HG03354 (cell line): Measurements from ENCODE around the gene NEK10.

Experiments used
- ATAC-seq: cut with Tn5 transposase; IDR thresholded peaks from one replicate; pipeline ENCODE4 v1.9.1; 2021; ENCODE audit warnings: mild to moderate bottlenecking; ENCODE audit not compliant: unreplicated experiment, poor library complexity, severe bottlenecking

NEK10 gene

DNA sequence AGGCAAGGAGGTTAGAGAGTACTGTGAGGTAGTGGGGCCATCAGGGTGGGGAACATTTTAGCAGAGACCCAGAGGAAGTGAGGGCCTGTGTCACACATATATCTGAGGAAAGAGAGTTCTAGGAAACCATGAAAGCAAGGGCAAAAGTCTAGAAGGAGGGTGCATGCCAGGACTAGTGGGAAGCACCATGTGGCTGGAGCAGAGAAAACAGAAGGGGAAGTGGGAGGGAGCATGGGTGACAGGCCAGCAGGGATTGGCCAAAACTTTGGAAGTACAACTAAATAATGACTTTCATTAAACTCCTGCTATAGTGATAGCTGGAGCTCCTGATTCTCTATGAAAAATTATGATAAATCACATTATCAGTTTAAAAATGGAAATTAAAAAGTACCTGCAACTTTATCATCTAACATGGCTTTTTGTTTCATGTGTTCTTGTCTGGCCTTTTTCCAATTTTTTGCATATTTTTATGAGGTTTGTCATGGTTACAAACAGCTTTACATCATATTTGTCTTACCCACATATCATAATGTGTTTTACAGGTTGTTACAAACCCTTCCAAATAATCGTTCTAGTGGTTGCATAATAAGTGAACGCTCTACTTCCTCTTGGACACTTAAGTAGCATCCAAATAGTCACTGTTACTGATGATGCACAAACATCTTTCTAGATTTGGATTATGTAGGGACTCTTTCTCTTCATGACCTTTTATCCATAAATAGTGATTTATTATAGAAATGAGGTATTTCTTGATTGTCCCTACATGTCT lies 168.3 kb downstream of the NEK10 start:
- ATAC-seq = no peak

DNA sequence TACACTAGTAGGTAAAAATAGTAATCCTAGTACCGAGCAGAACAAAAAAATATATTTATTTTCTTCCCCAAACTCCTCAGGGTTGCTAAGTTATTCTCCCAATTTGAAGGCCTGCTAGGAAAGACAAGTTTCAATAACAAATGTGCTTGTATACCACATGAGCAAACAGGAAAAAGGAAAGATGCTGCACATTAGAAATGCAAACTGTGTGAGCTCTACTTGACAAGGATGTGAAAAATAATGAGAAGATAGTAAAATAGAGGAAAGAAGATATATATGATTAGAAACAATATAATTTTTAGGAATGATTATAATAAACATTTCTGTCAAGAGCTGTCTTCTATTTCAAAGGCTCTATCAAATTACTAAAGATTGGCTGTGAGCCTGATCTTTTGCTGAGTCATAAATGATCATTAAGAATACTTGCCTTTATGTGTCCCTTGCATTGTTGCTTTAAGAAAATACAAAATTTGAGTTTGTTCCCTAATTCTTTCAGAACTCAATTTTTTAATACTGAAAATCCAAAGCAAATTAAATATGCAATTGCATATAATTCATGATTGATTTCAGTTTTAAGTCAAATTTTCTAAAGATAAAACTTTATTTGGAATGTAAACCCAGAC lies 174.2 kb downstream of the NEK10 start:
- ATAC-seq = no peak

DNA sequence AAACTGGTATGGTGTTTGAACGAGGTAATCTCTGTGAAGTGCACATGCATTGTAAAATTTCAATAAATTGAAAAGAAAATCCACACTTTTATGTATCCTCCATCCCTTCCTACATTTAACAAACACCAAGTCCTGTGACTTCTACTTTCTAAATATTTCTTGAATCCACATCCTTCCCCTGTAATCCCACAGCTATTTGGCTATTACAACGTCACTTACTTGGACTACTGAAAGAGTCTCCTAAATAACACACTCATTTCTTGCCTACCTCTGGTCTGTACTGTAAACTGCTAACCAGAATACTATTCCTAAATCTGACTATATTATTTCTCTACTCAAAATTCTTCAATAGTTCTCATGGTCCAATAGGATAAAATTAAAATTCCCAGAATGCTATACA lies 176.1 kb downstream of the NEK10 start:
- ATAC-seq = no peak

DNA sequence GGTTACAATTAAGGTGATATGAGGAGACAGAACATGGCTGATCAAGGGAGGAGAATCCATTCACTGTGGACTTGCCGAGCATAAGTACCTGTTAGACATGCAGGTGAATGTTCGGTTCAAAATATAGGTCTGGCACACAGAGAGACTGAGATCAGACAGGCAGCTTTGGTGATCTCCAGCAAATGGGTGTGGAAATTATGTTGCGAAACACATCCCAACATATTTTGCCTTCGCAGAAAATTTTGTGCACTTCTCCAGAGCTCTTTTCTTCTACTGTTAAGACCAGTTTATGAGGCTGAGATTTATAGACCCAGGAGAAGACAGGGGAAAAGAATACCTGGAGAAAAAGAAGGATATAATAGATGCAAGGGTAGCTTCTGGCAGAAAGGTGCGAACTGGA lies 183.2 kb downstream of the NEK10 start:
- ATAC-seq = no peak

DNA sequence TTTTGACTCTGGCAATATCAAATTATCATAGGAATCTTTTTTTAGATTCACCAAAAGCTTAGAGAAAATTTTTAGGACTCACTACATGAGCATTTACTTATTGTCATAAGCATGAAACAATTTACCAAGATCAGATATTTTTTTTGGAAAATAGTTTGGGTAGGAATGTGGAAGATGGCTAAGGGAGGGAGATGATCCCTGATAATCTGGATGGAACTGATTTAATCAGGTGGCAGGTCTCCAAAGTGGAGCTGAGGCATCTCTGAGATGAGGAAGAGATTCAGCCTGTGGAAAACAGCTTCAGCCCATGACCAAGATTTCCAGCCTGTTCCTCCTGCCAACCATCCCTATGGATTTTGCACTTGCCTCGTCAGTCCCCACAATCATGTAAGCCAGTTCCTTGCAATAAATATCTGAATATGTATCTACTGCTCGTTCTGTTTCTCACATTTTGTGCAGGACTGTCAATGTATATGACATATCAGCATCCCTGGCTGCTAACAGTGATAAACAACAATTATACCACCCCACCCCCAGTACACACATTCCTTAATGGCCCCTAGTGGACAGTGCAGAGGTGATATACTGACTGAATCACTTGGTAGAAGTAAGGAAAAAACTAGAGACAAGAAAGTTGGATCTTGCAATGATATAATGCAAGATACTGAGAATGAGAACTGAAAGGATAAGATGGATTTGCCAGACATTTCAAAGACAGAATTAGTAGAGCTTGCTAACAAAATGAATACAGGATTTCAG lies 183.8 kb downstream of the NEK10 start:
- no peak for ATAC-seq

DNA sequence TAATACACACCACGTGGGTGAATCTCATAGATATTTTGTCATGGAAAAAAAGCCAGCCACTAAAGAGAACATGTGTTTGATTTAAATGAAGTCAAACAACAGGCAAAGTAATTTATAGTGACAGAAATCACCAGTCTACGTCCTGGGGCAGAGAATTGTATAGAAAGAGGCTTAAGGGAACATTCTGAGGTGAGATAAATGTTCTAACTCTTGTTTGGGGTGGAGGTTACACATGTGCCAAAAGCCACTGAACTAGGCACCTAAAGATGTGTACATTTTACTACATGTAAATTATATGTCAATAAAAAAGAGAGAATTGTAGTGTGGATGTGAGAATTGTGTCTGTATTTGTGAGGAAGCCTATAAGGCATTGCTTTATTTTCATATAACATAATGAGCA lies 184.9 kb downstream of the NEK10 start:
- no peak for ATAC-seq

DNA sequence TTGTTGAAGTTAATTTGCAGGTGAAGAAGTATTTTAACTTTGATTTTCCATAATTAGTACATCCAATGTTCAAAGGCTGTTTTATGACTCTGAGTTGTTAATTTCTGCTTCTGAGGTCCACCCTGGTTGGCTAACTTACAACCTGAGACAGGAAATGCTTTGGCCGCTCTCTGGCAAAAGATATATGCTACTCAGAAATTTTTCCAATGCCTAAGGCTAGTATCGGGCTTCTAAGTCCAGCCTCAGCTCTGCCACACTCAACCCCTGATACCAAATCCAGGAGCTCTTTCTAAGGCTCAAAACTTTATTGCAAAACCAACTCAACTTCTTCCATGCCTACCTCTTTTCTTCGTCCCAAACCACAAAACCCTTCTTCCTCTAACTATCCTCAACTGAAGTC lies 192.9 kb downstream of the NEK10 start:
- ATAC-seq = no peak

DNA sequence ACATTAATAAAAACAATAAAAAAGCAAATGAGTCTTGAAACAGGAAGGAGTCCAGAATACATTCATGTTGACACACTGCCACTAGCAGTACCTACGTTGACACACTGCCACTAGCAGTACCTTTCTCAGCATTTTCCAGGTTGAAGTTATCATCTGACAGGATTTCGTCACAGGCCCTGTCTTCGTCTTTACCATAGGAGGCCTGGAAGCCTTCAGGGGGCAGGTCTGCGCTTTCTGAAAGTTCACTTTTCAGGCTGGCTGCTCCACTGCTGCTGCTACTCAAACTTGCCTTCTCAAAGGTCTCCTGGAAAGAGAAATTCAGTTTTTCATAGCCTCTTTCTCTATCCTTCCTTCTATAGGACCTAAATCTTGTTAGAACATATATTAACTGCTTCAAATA lies 194.7 kb downstream of the NEK10 start:
- ATAC-seq = no peak

DNA sequence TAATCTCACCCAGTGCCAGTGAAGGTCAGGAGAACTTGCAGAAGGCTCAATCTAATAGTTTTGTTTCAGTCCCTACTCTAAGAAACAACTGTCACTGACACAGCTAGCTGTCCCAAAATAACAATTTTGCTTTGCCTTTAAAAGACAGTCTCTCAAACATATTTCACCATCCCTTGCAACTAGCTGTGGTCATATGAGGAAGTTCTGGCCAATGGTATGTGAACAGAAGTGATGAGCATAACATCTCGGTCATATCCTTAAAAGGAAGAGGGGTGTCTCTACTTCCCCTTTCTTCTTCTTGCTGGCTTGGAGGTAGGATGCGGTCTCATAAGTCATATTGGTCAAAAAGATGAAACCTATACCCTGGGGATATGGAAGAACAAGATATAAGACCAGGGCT lies 198.1 kb downstream of the NEK10 start:
- peak; percentile 85 for ATAC-seq

DNA sequence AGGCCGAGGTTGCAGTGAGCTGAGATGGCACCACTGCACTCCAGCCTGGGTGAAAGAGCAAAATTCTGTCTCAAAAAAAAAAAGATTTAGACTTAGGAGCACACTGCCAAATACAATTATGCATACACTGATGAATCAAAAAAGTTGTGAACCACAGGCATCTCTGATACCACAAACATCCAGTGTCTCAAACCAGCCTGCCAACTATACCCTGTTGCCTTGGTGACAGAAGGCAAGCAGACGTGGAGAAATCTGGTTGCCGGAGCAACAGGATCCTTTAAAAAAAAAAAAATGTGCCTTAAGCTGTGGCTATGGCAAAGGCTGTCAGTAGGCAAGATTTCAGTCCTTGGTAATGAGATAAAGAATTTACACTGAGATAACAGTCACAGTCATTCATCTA lies 202.3 kb downstream of the NEK10 start:
- ATAC-seq = no peak

DNA sequence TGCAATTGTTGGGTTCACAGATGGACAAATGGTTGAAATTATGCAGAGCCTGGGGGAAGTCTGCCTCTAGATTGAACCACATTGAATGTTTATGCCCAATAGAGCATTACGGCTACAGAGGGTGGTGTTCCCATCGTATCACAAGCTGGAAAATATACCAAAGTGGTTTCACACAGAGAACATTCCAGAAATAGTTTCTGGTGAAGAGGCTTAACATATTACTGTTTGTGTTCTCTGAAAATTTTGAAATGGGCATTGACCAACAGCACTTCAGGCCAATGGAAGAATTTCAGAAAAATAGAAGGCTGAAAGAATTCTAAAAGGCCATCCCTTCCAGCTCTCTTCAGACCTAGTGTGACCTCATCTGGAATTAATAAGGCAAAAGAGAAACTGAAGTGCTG lies 203.9 kb downstream of the NEK10 start:
- no peak for ATAC-seq

DNA sequence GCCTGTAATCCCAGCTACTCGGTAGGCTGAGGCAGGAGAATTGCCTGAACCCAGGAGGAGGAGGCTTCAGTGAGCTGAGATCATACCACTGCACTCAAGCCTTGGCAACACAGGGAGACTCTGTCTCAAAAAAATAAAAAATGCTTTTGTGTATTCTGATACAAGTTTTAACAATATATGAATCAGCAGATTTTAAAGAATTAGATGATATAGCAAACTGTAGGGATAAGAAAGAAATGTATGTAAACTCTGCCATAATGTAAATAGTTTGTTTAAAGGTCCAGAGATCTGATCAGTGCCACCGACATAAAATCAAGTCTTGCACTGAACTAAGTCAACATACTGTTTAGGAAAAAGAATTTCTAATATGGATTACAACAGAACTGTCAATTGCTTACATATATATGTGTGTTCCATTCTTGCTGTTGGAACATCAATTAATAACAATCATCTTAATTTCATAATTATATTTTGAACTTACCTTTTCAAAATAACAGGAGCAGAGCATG lies 208.3 kb downstream of the NEK10 start:
- no peak for ATAC-seq

DNA sequence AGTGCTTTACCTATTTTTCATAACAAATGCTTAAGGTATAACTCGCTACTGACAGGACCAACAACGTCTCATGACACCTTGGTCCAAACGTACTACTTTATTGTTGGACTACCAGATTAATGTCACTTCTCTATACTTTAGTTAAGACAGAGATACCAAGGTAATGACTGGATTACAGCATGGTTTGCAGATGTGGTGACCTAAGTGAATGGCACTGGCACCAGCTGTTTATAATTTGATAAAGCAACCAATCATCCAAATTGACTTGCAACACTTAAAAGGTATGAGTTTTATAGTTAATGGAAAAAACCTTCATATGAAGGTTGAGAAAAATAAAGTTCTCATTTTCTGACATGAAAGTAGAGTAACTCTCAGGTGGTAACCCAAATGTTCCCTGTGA lies 209.0 kb downstream of the NEK10 start:
- ATAC-seq = no peak

DNA sequence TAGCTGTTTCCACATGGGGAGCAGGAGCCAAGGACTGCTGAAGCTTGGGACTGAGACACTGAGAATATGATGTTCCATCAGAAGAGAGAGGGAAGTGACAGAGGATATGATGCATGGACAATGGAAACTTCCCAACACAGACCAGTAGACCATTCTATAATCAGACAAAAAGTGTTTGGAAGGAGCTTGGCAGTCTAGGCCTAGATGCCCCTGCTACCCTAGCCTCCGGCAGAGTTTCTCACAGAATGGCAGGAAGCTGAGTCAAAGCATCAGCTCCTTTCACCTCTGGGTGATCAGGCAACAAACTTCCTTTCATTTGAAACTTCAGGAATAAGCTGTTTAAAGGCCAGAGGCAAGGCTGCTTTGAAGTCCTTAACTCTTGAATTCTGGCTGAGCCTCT lies 222.0 kb downstream of the NEK10 start:
- ATAC-seq = no peak

DNA sequence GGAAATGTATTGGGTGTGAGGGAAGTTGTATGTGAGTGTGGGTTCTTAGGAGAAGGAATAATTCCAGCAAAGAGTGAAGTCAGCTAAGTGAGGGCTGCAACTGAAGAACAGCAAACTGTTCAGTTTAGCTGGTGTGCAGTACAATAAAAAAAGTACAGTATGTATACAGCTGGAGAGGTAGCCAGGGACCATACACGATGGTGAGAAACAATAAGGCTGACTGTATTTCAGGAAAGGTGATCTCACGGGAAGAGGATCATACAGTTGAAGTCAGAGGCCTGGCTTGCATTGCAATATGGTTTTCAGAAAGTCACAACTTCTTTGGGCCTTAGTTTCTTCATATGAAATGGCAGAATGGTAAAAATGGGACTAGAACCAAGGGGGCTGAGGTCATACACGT lies 222.4 kb downstream of the NEK10 start:
- ATAC-seq = no peak

DNA sequence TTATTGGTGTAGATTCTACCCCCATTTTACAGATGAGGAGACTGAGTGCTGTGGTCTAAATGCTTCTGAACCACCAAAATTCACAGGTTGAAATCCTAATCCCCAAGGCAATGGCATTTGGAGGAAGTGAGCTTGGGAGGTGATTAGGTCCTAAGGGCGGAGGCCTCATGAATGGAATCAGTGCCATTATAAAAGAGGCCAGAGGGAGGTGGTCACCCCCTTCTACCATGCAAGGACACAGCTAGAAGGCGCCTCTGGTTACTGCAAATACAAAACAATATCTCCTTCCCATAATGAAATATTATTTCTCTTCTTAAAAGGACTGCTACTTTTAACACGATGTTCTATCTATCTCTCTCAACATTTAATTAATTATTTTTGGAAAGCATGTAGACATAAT lies 223.5 kb downstream of the NEK10 start:
- no peak for ATAC-seq

DNA sequence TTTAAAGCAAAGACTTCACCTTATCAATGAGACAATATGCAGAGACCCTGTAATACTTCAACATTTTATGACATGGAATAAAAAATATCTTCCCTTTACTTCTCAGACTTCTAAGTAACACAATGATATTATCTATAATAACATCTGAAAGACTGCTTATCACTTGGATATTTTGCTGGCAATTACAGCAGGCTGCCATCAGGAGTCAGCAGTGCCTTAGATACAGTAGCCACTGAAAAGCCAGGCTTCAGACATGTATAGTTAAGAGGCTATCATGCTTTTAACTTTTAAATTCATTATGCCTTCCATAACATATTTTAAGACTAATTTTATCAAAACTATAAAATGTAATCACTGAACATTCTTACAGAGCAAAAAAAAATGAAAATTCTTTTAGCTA lies 227.5 kb downstream of the NEK10 start:
- ATAC-seq = no peak

DNA sequence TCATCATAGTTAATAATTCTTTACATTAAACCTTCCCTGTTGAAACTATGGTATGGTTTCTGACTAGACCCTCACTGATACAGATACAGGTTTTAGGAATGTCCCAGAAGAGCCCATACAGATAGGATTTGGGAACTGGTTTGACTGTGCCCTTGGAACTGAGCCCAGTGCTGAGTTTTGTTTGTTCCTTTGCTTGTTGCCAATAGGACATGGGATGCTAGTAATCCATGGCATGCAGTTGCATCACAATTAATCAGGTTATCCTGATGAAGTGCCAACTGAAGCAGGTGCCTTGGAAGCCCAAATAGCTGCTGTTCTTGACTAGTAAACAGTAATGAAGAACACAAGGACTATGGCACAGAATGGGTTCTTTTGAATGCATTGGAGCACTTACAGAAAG lies 230.6 kb downstream of the NEK10 start:
- ATAC-seq = no peak

DNA sequence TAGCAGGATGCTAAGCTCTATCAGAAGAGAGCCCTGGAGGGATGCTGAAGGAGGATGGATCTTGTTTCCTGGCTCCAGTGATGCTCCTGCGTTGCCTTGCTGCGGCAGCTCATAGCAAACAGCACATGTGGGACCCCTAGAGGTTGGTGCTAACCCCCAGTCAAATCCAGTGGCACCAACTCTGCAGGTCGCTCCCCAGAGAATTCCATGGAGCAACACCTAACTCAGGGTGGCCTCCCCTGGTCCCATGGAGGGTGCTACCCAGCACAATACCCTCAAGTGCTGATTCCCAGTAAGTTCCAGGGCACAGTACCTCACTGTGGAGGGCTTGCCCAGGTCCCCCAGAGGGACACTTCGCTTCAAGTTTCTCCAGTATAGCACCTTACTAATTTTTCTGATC lies 231.2 kb downstream of the NEK10 start:
- no peak for ATAC-seq

DNA sequence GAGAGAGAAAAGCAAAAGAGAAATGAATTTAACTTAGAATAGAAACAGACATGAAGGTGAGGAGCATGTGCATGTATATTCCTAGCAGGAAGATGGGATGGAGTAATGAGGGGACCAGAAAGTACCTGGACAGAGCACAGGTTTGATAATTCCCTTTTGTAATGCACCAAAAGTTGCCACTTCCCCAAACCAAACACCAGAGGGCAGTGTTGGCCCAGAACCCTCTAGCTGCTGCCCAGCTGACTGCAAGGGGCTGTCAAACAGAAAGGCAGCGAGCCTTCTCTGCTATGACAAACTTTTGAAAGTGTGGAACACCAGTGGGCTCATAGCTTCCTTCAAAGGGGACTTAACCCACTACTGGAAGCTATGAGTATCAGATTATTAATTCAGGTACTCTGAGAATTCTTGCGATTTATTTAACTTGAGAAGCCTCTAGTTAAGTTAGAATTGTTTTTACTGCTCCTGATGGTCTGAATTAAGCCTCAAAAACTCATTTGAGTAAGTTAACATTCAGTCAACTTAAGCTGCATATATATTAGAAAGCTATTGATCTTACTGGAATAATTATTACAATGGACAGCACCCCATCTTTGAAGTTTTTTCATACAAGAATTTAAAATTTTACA lies 234.9 kb downstream of the NEK10 start:
- peak; percentile 98 for ATAC-seq
